PC-9 (cell line): Measurements from ENCODE around the gene WASL. TPM values are rescaled to one million over a fixed set of nuclear protein-coding genes. Genes with fewer than 3 reads are reported as not detected.

ENCODE experiments used
- BruUV-seq: library from RNA; stranded (reverse); fragments of 400-500 nt; replicated peaks from 2 replicates; lab custom pipeline; 2021; lab: Mats Ljungman, UMichigan
- CTCF ChIA-PET: fragments of 300-600 bp; sonication (Branson Sonifier 250); formaldehyde crosslinking; loops from one replicate; lab custom pipeline; 2022; ENCODE audit warnings: antibody characterized with exemption; lab: Charles Lee
- POLR2A ChIA-PET: fragments of 300-600 bp; sonication (Branson Sonifier 250); formaldehyde crosslinking; loops from one replicate; lab custom pipeline; 2022; ENCODE audit warnings: antibody characterized with exemption; ENCODE audit not compliant: unreplicated experiment; lab: Charles Lee
- DNase-seq, 2 experiments: peaks; one replicate each; pipeline versions ENCODE4 v3.0.0 to v3.0.0-alpha.2; 2015 to 2022; ENCODE audit warnings: mixed read lengths in 1 of 2
- H2AFZ ChIP-seq: fragments of 200-600 bp; sonication (generic); 2 replicates; pipeline ENCODE4 v1.8.1; 2017; ENCODE audit warnings: antibody characterized with exemption
- H3F3A ChIP-seq: fragments of 200-600 bp; sonication (generic); 2 replicates; pipeline ENCODE4 v1.8.1; 2017; ENCODE audit warnings: antibody characterized with exemption, mild to moderate bottlenecking, low read depth; ENCODE audit not compliant: insufficient read depth
- H3K27ac ChIP-seq: fragments of 200-600 bp; sonication (generic); 2 replicates; pipeline ENCODE4 v1.6.1; 2016; ENCODE audit warnings: mixed run types
- H3K27me3 ChIP-seq: fragments of 200-600 bp; sonication (generic); 2 replicates; pipeline ENCODE4 v1.6.1; 2016; ENCODE audit warnings: low read depth, mixed run types; ENCODE audit not compliant: insufficient read depth
- H3K36me3 ChIP-seq: fragments of 200-600 bp; sonication (generic); 2 replicates; pipeline ENCODE4 v1.6.1; 2016; ENCODE audit warnings: low read depth, mixed run types
- H3K4me1 ChIP-seq: fragments of 200-600 bp; sonication (generic); replicated peaks from 2 replicates; pipeline ENCODE4 v1.6.1; 2016; ENCODE audit warnings: mixed run types; ENCODE audit not compliant: insufficient read depth
- H3K4me2 ChIP-seq: fragments of 200-600 bp; sonication (generic); 2 replicates; pipeline ENCODE4 v1.6.1; 2017; ENCODE audit warnings: mixed run types
- H3K4me3 ChIP-seq: fragments of 200-600 bp; sonication (generic); 2 replicates; pipeline ENCODE4 v1.6.1; 2016; ENCODE audit warnings: mixed run types
- H3K79me2 ChIP-seq: fragments of 200-600 bp; sonication (generic); 2 replicates; pipeline ENCODE4 v1.6.1; 2017; ENCODE audit warnings: low read depth, mixed run types
- H3K9me2 ChIP-seq: fragments of 200-600 bp; sonication (generic); 2 replicates; pipeline ENCODE4 v1.8.1; 2017; ENCODE audit warnings: mild to moderate bottlenecking; ENCODE audit not compliant: insufficient read depth
- H3K9me3 ChIP-seq: fragments of 200-600 bp; sonication (generic); 2 replicates; pipeline ENCODE4 v1.8.1; 2016; ENCODE audit warnings: low read depth; ENCODE audit not compliant: insufficient read depth
- H4K20me1 ChIP-seq: fragments of 200-600 bp; sonication (generic); 2 replicates; pipeline ENCODE4 v1.8.1; 2017; ENCODE audit not compliant: insufficient read depth
- EZH2 ChIP-seq: fragments of 200-600 bp; sonication (generic); IDR thresholded peaks from 2 replicates; pipeline ENCODE4 v1.8.0; 2017; ENCODE audit warnings: antibody characterized with exemption, low read depth
- intact Hi-C: fragments of 100-400 bp; cut with micrococcal nuclease; formaldehyde crosslinking; loops from one replicate; pipeline ENCODE4 v1.10.0; 2022; ENCODE audit not compliant: unreplicated experiment
- total RNA-seq: library from RNA; stranded (reverse); gene quantifications from 2 replicates; pipeline ENCODE4 v1.2.3, GENCODE V29; 2021
- TF ChIP-seq, protein P1 (sequence below): fragments of 200-600 bp; sonication (generic); conservative IDR thresholded peaks from 2 replicates; pipeline ENCODE4 v1.6.1; 2017; ENCODE audit warnings: mixed run types, antibody characterized with exemption, mild to moderate bottlenecking, moderate library complexity

The WASL gene
- total RNA-seq, 1 experiment from 2014 or later, result 40.3 TPM

DNA sequence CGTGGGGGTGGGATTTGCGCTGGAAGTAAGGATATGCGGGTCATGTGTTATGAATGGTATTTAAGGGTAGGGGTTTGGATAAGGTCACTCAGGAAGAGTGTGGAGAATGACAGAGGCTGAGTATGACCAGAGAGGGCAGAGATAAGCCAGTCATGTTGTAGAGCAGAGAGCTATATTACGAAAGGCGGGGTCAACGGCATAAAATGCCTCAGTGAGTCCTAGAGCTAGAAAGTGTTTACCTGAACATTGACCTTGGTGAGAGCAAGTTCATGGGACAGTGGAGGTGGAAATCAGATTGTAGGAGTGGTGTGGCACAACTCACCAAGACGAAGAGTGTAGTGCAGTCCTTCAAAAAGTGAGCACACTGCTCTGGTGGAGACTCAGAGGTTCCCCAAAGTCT is 79.3 kb downstream of the WASL start:
- Histone ChIP-seq H3K36me3 (no peaks in the 10 kb centered on the region), H3K27me3 (no peaks in the 10 kb centered on the region), H3K79me2 (no peaks in the 10 kb centered on the region), H2AFZ (no peak overlapping the region), H3K4me2 (no peak overlapping the region), H3K27ac (no peak overlapping the region), H3K9me2 (no peaks in the 10 kb centered on the region), H3F3A (no peaks in the 10 kb centered on the region), H3K4me1 (no peaks in the 10 kb centered on the region), H3K4me3 (no peak overlapping the region), H4K20me1 (no peaks in the 10 kb centered on the region), H3K9me3 (no peaks in the 10 kb centered on the region)
- DNase-seq, result no peak
- intact Hi-C loops, result no loop called here
- ChIA-PET POLR2A (no interaction called here), CTCF (interaction anchor here (0.6 kb wide), 1 partner anchor 269 kb away, joined by 5 read pairs; no protein-coding TSS in a partner anchor)
- TF ChIP-seq, protein P1, sequence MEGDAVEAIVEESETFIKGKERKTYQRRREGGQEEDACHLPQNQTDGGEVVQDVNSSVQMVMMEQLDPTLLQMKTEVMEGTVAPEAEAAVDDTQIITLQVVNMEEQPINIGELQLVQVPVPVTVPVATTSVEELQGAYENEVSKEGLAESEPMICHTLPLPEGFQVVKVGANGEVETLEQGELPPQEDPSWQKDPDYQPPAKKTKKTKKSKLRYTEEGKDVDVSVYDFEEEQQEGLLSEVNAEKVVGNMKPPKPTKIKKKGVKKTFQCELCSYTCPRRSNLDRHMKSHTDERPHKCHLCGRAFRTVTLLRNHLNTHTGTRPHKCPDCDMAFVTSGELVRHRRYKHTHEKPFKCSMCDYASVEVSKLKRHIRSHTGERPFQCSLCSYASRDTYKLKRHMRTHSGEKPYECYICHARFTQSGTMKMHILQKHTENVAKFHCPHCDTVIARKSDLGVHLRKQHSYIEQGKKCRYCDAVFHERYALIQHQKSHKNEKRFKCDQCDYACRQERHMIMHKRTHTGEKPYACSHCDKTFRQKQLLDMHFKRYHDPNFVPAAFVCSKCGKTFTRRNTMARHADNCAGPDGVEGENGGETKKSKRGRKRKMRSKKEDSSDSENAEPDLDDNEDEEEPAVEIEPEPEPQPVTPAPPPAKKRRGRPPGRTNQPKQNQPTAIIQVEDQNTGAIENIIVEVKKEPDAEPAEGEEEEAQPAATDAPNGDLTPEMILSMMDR, result no peak
- no peak for TF ChIP-seq EZH2
- BruUV-seq, result no TSS peak

DNA sequence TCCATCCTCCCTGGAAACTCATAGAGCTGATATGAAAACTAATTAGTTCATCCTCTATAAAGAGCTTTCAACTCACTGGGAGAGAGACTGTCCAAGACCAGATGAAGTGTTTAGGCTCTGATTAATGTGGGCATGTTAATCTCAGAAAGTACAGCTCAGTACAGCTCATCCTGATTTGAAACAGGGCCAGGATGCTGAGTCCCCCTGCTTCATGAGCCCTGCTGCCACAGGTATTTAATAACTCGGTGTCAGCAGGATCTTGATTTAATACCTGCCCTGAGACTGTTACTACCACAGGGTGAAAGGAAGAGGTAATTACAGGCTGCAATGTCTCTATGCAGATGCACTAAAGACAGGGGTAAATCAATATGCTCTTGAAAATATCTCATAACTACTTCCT is 82.3 kb downstream of the WASL start:
- H3K9me3 ChIP-seq, result no peaks in the 10 kb centered on the region
- intact Hi-C loops, result no loop called here
- H3K36me3 ChIP-seq, result no peaks in the 10 kb centered on the region
- TF ChIP-seq EZH2, result no peak
- TF ChIP-seq, protein P1, result no peak
- POLR2A ChIA-PET, result no interaction called here
- no peak overlapping the region for H2AFZ ChIP-seq
- H3K4me2 ChIP-seq, result no peak overlapping the region
- H3K4me3 ChIP-seq, result no peak overlapping the region
- H3K79me2 ChIP-seq, result no peaks in the 10 kb centered on the region
- H3F3A ChIP-seq, result no peaks in the 10 kb centered on the region
- BruUV-seq, result no TSS peak
- DNase-seq, result no peak
- no peaks in the 10 kb centered on the region for H3K27me3 ChIP-seq
- no peaks in the 10 kb centered on the region for H4K20me1 ChIP-seq
- no peaks in the 10 kb centered on the region for H3K4me1 ChIP-seq
- no peak overlapping the region for H3K27ac ChIP-seq
- H3K9me2 ChIP-seq, result no peaks in the 10 kb centered on the region; the same call in 1 of the 2 replicates
- CTCF ChIA-PET, result no interaction called here

DNA sequence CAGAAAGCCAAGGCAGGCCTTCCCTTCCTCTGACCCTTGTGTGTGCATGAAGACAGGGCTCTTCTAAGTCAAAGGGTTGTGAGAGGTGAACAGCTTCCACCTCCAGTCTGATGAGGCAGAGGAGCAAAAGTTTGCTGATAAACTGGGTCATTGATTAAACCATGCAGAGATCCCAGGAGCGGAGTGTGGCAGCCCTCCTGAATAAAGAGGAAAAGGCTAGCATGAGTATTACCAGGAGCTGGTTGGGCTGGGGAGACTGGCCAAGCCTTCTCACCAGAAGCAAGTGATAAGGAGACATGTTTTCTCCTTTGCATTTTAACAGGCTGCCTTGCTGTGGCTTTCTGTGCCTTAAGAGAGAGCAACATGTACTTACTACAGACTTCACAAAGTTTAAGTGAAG is 82.9 kb downstream of the WASL start:
- no peaks in the 10 kb centered on the region for H3F3A ChIP-seq
- H3K4me1 ChIP-seq, result no peaks in the 10 kb centered on the region
- H3K4me2 ChIP-seq, result no peak overlapping the region
- no peak overlapping the region for H3K27ac ChIP-seq
- H3K36me3 ChIP-seq, result no peaks in the 10 kb centered on the region
- no peak overlapping the region for H2AFZ ChIP-seq
- H3K9me3 ChIP-seq, result no peaks in the 10 kb centered on the region
- H3K27me3 ChIP-seq, result no peaks in the 10 kb centered on the region
- no TSS peak for BruUV-seq
- H3K4me3 ChIP-seq, result no peak overlapping the region
- ChIA-PET POLR2A (no interaction called here), CTCF (no interaction called here)
- TF ChIP-seq, protein P1, result no peak
- TF ChIP-seq EZH2, result no peak
- no peaks in the 10 kb centered on the region for H3K79me2 ChIP-seq
- DNase-seq, result no peak
- intact Hi-C loops, result no loop called here
- H4K20me1 ChIP-seq, result no peaks in the 10 kb centered on the region
- H3K9me2 ChIP-seq, result no peaks in the 10 kb centered on the region; the same call in 1 of the 2 replicates
